HCT116 (cell line): ENCODE measurements around the gene TAF15. TPM values are rescaled to one million over a fixed set of nuclear protein-coding genes. Genes with fewer than 3 reads are reported as not detected.

Source experiments
- ATAC-seq: fragments of 200-7000 bp; cut with Tn5 transposase; 2 replicates; pipeline ENCODE4 v1.9.1; 2020; ENCODE audit warnings: mild to moderate bottlenecking, moderate library complexity
- BruUV-seq: library from RNA; stranded (reverse); fragments of 400-500 nt; replicated peaks from 2 replicates; lab custom pipeline; 2021; lab: Mats Ljungman, UMichigan
- CTCF ChIA-PET: fragments of 300-600 bp; sonication (Branson Sonifier 250); formaldehyde crosslinking; loops from one replicate; lab custom pipeline; 2021; ENCODE audit warnings: antibody characterized with exemption; lab: Charles Lee
- POLR2A ChIA-PET: fragments of 300-600, 350-600 bp; sonication (Branson Sonifier 250); formaldehyde crosslinking; loops from one replicate; lab custom pipeline; 2021; ENCODE audit warnings: antibody characterized with exemption; lab: Charles Lee
- RAD21 ChIA-PET, 2 experiments: fragments of 300-600 bp; sonication (Branson Sonifier 250); formaldehyde crosslinking; loops; one replicate each; lab custom pipeline; 2023; ENCODE audit warnings: low total read pairs in 2 of 2; ENCODE audit not compliant: uncharacterized antibody in 2 of 2, unreplicated experiment in 2 of 2, low non-redundant PET in 1 of 2; lab: Charles Lee
- DNase-seq: peaks from one replicate; pipeline ENCODE4 v3.0.0-alpha.2; 2010; ENCODE audit warnings: low read depth, low spot score
- H2AFZ ChIP-seq: fragments of 200-600 bp; shearing (Covaris generic), sonication (generic); 2 replicates; pipeline ENCODE4 v1.6.1; 2017; ENCODE audit warnings: low read depth, mixed run types, mixed read lengths, antibody characterized with exemption, low read length; ENCODE audit not compliant: poor library complexity, severe bottlenecking
- H3K27ac ChIP-seq: 2 replicates; pipeline ENCODE4 v1.5.1; 2012; ENCODE audit warnings: low read depth, low read length
- H3K27me3 ChIP-seq: fragments of 200-600 bp; sonication (generic); 2 replicates; pipeline ENCODE4 v1.6.1; 2016; ENCODE audit warnings: mixed run types, low read length, mixed read lengths; ENCODE audit not compliant: insufficient read depth
- H3K36me3 ChIP-seq, 2 experiments: fragments of 200-500 bp in 1 of 2; fragments of 200-600 bp in 1 of 2; sonication (Bioruptor generic) in 1 of 2; sonication (generic) in 1 of 2; 2 replicates each; pipeline versions ENCODE4 v1.5.1 to v1.6.1; 2014 to 2016; ENCODE audit warnings: low read length in 2 of 2, inconsistent platforms in 1 of 2, mixed read lengths in 1 of 2, mixed run types in 1 of 2; ENCODE audit not compliant: insufficient read depth in 2 of 2, control insufficient read depth in 1 of 2
- H3K4me1 ChIP-seq, 2 experiments: fragments of 200-600 bp in 1 of 2; sonication (generic) in 1 of 2; 2 replicates each; pipeline versions ENCODE4 v1.5.1 to v1.6.1; 2012 to 2017; ENCODE audit warnings: low read length in 2 of 2, inconsistent platforms in 1 of 2, mild to moderate bottlenecking in 1 of 2, mixed read lengths in 1 of 2, mixed run types in 1 of 2, moderate library complexity in 1 of 2; ENCODE audit not compliant: insufficient read depth in 2 of 2, control insufficient read depth in 1 of 2
- H3K4me2 ChIP-seq: fragments of 200-600 bp; sonication (generic); 2 replicates; pipeline ENCODE4 v1.6.1; 2017; ENCODE audit warnings: mixed run types, low read length, mixed read lengths
- H3K4me3 ChIP-seq, 2 experiments: fragments of 200-600 bp in 1 of 2; sonication (generic) in 1 of 2; replicated peaks in 1 of 2; 2 replicates each; pipeline ENCODE4 v1.5.1; 2011 to 2016; ENCODE audit warnings: low read length in 2 of 2, control low read depth in 1 of 2, low read depth in 1 of 2, mild to moderate bottlenecking in 1 of 2, mixed read lengths in 1 of 2, mixed run types in 1 of 2
- H3K79me2 ChIP-seq: fragments of 200-600 bp; sonication (generic); 2 replicates; pipeline ENCODE4 v1.6.1; 2017; ENCODE audit warnings: mild to moderate bottlenecking, mixed run types, low read length, moderate library complexity, mixed read lengths; ENCODE audit not compliant: insufficient read depth
- H3K9ac ChIP-seq: fragments of 200-600 bp; sonication (generic); 2 replicates; pipeline ENCODE4 v1.6.1; 2016; ENCODE audit warnings: low read length, mixed read lengths
- H3K9me2 ChIP-seq: fragments of 200-600 bp; sonication (generic), shearing (Covaris generic); 2 replicates; pipeline ENCODE4 v1.6.1; 2017; ENCODE audit warnings: mixed run types, mild to moderate bottlenecking, moderate library complexity; ENCODE audit not compliant: insufficient read depth
- H3K9me3 ChIP-seq, 2 experiments: fragments of 200-500 bp in 1 of 2; fragments of 200-600 bp in 1 of 2; sonication (Bioruptor generic) in 1 of 2; sonication (generic) in 1 of 2; 2 replicates each; pipeline ENCODE4 v1.6.1; 2014 to 2017; ENCODE audit warnings: low read length in 2 of 2, mixed read lengths in 2 of 2, inconsistent platforms in 1 of 2, low read depth in 1 of 2, mild to moderate bottlenecking in 1 of 2, mixed run types in 1 of 2, moderate library complexity in 1 of 2; ENCODE audit not compliant: control insufficient read depth in 1 of 2, insufficient read depth in 1 of 2
- H4K20me1 ChIP-seq: fragments of 200-600 bp; sonication (generic), shearing (Covaris generic); 2 replicates; pipeline ENCODE4 v1.6.1; 2017; ENCODE audit warnings: mixed run types, mild to moderate bottlenecking, moderate library complexity; ENCODE audit not compliant: insufficient read depth
- ELF1 ChIP-seq: IDR thresholded peaks from 2 replicates; pipeline ENCODE4 v1.6.1; 2012; ENCODE audit warnings: low read depth, borderline replicate concordance
- EZH2 ChIP-seq: fragments of 200-600 bp; sonication (generic); IDR thresholded peaks from 2 replicates; pipeline ENCODE4 v1.6.1; 2017; ENCODE audit warnings: antibody characterized with exemption, mixed run types
- EZH2phosphoT487 ChIP-seq: fragments of 200-600 bp; IDR thresholded peaks from 2 replicates; pipeline ENCODE4 v1.6.1; 2018; ENCODE audit warnings: antibody characterized with exemption, borderline replicate concordance
- FOSL1 ChIP-seq: IDR thresholded peaks from 2 replicates; pipeline ENCODE4 v1.6.1; 2012; ENCODE audit warnings: low read depth
- JUND ChIP-seq: IDR thresholded peaks from 2 replicates; pipeline ENCODE4 v1.6.1; 2012
- POLR2A ChIP-seq: IDR thresholded peaks from 2 replicates; pipeline ENCODE4 v1.7.0; 2011; ENCODE audit warnings: borderline replicate concordance; ENCODE audit not compliant: insufficient read depth, insufficient read length; ENCODE audit errors: extremely low read depth
- RAD21 ChIP-seq: IDR thresholded peaks from 2 replicates; pipeline ENCODE4 v1.6.1; 2012; ENCODE audit warnings: low read depth, mild to moderate bottlenecking
- SIN3A ChIP-seq: IDR thresholded peaks from 2 replicates; pipeline ENCODE4 v1.6.1; 2012; ENCODE audit warnings: low read depth
- SP1 ChIP-seq: IDR thresholded peaks from 2 replicates; pipeline ENCODE4 v1.6.1; 2012; ENCODE audit warnings: low read depth
- SRF ChIP-seq: IDR thresholded peaks from 2 replicates; pipeline ENCODE4 v1.6.1; 2012; ENCODE audit warnings: low read depth
- YY1 ChIP-seq: IDR thresholded peaks from 2 replicates; pipeline ENCODE4 v1.6.1; 2011; ENCODE audit warnings: low read length, low read depth, moderate library complexity, mild to moderate bottlenecking; ENCODE audit not compliant: insufficient replicate concordance; ENCODE audit errors: extremely low read depth
- ZBTB33 ChIP-seq: IDR thresholded peaks from 2 replicates; pipeline ENCODE4 v1.6.1; 2011; ENCODE audit warnings: mild to moderate bottlenecking, low read length, moderate library complexity; ENCODE audit not compliant: insufficient replicate concordance; ENCODE audit errors: extremely low read depth
- ZFX ChIP-seq: fragments of 450-650 bp; IDR thresholded peaks from 2 replicates; pipeline ENCODE4 v1.6.1; 2017
- ZNF274 ChIP-seq: fragments of 200-500 bp; sonication (Bioruptor generic); IDR thresholded peaks from 2 replicates; pipeline ENCODE4 v1.6.1; 2014; ENCODE audit warnings: mild to moderate bottlenecking, low read depth, low read length, inconsistent platforms
- intact Hi-C: fragments of 100-400 bp; cut with micrococcal nuclease; formaldehyde crosslinking; loops from 2 replicates; pipeline ENCODE4 v1.10.0; 2022
- total RNA-seq: library from RNA; stranded (reverse); gene quantifications from one replicate; pipeline ENCODE4 v1.2.1, GENCODE V29; 2021; ENCODE audit not compliant: unreplicated experiment
- TF ChIP-seq, protein P1 (sequence below): IDR thresholded peaks from 2 replicates; pipeline ENCODE4 v1.6.1; 2012; ENCODE audit warnings: low read depth

TAF15 gene
- total RNA-seq, 1 experiment from 2014 or later, result 346 TPM

DNA sequence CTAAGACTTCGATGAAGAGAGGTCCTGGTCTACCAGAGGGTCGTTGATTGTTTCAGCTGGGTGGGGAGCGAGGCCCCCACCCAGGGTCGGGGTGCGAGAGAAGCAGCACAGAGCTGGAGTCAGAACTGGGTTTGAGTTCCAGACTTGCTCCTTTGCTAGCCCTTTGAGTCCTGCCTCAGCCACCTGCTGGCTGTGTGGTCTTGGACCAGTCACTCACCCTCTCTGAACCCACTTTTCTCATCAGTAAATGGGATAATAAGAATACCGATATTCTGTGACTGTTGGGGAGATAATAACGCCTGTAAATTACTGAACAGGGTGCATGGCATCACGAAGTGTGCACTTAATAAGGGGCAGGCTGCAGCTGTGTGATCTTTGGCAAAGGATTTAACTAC, 13.4 kb upstream of the TAF15 start:
- H3K36me3 ChIP-seq, result no peaks in the 10 kb centered on the region
- CTCF ChIA-PET, result interaction anchor here (0.7 to 1.7 kb wide), 4 partner anchors 9 to 32 kb away, joined by 3 to 5 read pairs (median 4); no protein-coding TSS in a partner anchor
- H3K9me3 ChIP-seq, result no peaks in the 10 kb centered on the region
- H3K4me3 ChIP-seq, result peak overlapping the region; percentile 46 to 68
- H3K9ac ChIP-seq, result peak overlapping the region; percentile 43; the same call in 1 of the 2 replicates
- BruUV-seq, result no TSS peak
- ATAC-seq, result peak; percentile 26
- H3K4me1 ChIP-seq, result peaks cover 8 to 27% of the 10 kb centered on the region in 2 experiments
- H3K27me3 ChIP-seq, result no peaks in the 10 kb centered on the region
- intact Hi-C loops, result no loop called here
- no peak overlapping the region for H3K27ac ChIP-seq
- H4K20me1 ChIP-seq, result no peaks in the 10 kb centered on the region
- H3K4me2 ChIP-seq, result peak overlapping the region; percentile 96
- peak overlapping the region; percentile 79 for H2AFZ ChIP-seq
- H3K79me2 ChIP-seq, result no peaks in the 10 kb centered on the region
- POLR2A ChIA-PET, result interaction anchor here (3.6 kb wide), 1 partner anchor 13 kb away, joined by 14 read pairs; the partner anchor contains the start of gene TAF15
- H3K9me2 ChIP-seq, result no peaks in the 10 kb centered on the region
- RAD21 ChIA-PET, result no interaction called here
- DNase-seq, result no peak
- no peak for TF ChIP-seq YY1
- 0 out of 2 replicates have a peak, but pooled peaks have one; percentile 15 for TF ChIP-seq JUND

DNA sequence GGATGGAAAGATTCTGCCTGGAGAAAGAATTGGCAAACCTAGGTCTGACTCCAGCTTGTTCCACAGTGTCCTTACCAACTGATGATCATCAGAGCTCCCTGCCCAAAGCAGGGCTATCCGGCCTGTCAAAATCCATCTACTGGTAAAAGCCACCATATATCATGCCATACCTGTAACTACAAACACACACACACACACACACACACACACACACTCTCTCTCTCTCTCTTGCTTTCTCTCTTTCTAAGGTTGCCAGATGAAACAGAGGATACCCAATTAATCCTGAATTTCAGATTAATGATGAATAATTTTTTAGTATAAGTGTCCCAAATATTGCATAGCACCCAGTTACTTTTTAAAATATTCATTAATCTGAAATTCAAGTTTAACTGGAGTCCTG, 12.3 kb upstream of the TAF15 start:
- RAD21 ChIA-PET, result no interaction called here
- no peak overlapping the region for H3K27ac ChIP-seq
- CTCF ChIA-PET, result interaction anchor here (1.2 kb wide), 2 partner anchors 30 to 33 kb away, joined by 4 to 6 read pairs; no protein-coding TSS in a partner anchor
- intact Hi-C loops, result no loop called here
- H3K4me2 ChIP-seq, result no peak overlapping the region
- no peak for ATAC-seq
- H2AFZ ChIP-seq, result no peak overlapping the region
- H3K9me2 ChIP-seq, result no peaks in the 10 kb centered on the region
- POLR2A ChIA-PET, result interaction anchor here (0.9 to 3.6 kb wide), 2 partner anchors 12 kb away, joined by 3 to 14 read pairs; partner anchors contain the start of gene TAF15
- no peak for DNase-seq
- H3K27me3 ChIP-seq, result no peaks in the 10 kb centered on the region
- H3K4me1 ChIP-seq, result peaks cover 8 to 22% of the 10 kb centered on the region in 2 experiments
- H3K9ac ChIP-seq, result no peak overlapping the region
- H4K20me1 ChIP-seq, result no peaks in the 10 kb centered on the region
- BruUV-seq, result no TSS peak
- TF ChIP-seq FOSL1 (no peak), YY1 (no peak), RAD21 (no peak), EZH2 (no peak), ELF1 (no peak), SRF (no peak), SP1 (no peak), POLR2A (no peak), ZBTB33 (no peak), ZFX (no peak), ZNF274 (no peak), EZH2phosphoT487 (no peak), SIN3A (no peak)
- TF ChIP-seq, protein P1, sequence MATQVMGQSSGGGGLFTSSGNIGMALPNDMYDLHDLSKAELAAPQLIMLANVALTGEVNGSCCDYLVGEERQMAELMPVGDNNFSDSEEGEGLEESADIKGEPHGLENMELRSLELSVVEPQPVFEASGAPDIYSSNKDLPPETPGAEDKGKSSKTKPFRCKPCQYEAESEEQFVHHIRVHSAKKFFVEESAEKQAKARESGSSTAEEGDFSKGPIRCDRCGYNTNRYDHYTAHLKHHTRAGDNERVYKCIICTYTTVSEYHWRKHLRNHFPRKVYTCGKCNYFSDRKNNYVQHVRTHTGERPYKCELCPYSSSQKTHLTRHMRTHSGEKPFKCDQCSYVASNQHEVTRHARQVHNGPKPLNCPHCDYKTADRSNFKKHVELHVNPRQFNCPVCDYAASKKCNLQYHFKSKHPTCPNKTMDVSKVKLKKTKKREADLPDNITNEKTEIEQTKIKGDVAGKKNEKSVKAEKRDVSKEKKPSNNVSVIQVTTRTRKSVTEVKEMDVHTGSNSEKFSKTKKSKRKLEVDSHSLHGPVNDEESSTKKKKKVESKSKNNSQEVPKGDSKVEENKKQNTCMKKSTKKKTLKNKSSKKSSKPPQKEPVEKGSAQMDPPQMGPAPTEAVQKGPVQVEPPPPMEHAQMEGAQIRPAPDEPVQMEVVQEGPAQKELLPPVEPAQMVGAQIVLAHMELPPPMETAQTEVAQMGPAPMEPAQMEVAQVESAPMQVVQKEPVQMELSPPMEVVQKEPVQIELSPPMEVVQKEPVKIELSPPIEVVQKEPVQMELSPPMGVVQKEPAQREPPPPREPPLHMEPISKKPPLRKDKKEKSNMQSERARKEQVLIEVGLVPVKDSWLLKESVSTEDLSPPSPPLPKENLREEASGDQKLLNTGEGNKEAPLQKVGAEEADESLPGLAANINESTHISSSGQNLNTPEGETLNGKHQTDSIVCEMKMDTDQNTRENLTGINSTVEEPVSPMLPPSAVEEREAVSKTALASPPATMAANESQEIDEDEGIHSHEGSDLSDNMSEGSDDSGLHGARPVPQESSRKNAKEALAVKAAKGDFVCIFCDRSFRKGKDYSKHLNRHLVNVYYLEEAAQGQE, result no peak
- H3K4me3 ChIP-seq, result no peak overlapping the region
- no peaks in the 10 kb centered on the region for H3K36me3 ChIP-seq
- no peaks in the 10 kb centered on the region for H3K79me2 ChIP-seq
- no peaks in the 10 kb centered on the region for H3K9me3 ChIP-seq
